Panc1 (cell line): ENCODE results near the gene TMA7. TPM values are rescaled to one million over a fixed set of nuclear protein-coding genes. Genes with fewer than 3 reads are reported as not detected.

Experiments used
- ATAC-seq: fragments of 200-7000 bp; cut with Tn5 transposase; 2 replicates; pipeline ENCODE4 v1.9.1; 2020; ENCODE audit warnings: mild to moderate bottlenecking, moderate library complexity
- BruUV-seq: library from RNA; stranded (reverse); fragments of 400-500 nt; replicated peaks from 2 replicates; lab custom pipeline; 2021; lab: Mats Ljungman, UMichigan
- CTCF ChIA-PET: fragments of 300-600 bp; sonication (Branson Sonifier 250); formaldehyde crosslinking; loops from one replicate; lab custom pipeline; 2022; ENCODE audit warnings: antibody characterized with exemption; lab: Charles Lee
- POLR2A ChIA-PET: fragments of 300-600 bp; sonication (Branson Sonifier 250); formaldehyde crosslinking; loops from one replicate; lab custom pipeline; 2022; ENCODE audit warnings: antibody characterized with exemption; lab: Charles Lee
- DNase-seq: peaks from one replicate; pipeline ENCODE4 v3.0.0-alpha.2; 2010; ENCODE audit warnings: low read depth, low spot score
- H3K27ac ChIP-seq: 2 replicates; pipeline ENCODE4 v1.5.1; 2011; ENCODE audit warnings: mild to moderate bottlenecking, low read length, inconsistent platforms
- H3K27me3 ChIP-seq: fragments of 200-500 bp; sonication (Bioruptor generic); 2 replicates; pipeline ENCODE4 v1.6.0; 2014; ENCODE audit warnings: low read length, inconsistent platforms; ENCODE audit not compliant: control insufficient read depth, insufficient read depth
- H3K36me3 ChIP-seq: fragments of 200-500 bp; sonication (Bioruptor generic); 2 replicates; pipeline ENCODE4 v1.5.1; 2014; ENCODE audit warnings: inconsistent platforms, mild to moderate bottlenecking, low read length, moderate library complexity; ENCODE audit not compliant: control insufficient read depth, insufficient read depth
- H3K4me1 ChIP-seq: 2 replicates; pipeline ENCODE4 v1.5.1; 2011; ENCODE audit warnings: inconsistent platforms, mild to moderate bottlenecking, low read length, moderate library complexity; ENCODE audit not compliant: control insufficient read depth, insufficient read depth
- H3K4me3 ChIP-seq, 2 experiments: 2 replicates each; pipeline ENCODE4 v1.5.1; 2011 to 2012; ENCODE audit warnings: low read depth in 2 of 2, low read length in 2 of 2, mild to moderate bottlenecking in 2 of 2, inconsistent platforms in 1 of 2, moderate library complexity in 1 of 2
- H3K9me3 ChIP-seq: fragments of 200-500 bp; sonication (Bioruptor generic); 2 replicates; pipeline ENCODE4 v1.5.1; 2014; ENCODE audit warnings: low read depth, mild to moderate bottlenecking, inconsistent platforms, low read length, moderate library complexity; ENCODE audit not compliant: control insufficient read depth, insufficient read depth
- CTCF ChIP-seq: fragments of 450-650 bp; IDR thresholded peaks from 2 replicates; pipeline ENCODE4 v1.5.1; 2017; ENCODE audit warnings: mild to moderate bottlenecking
- POLR2AphosphoS5 ChIP-seq: IDR thresholded peaks from 2 replicates; pipeline ENCODE4 v1.6.1; 2012; ENCODE audit warnings: mild to moderate bottlenecking, low read depth, low read length, moderate library complexity
- REST ChIP-seq, 2 experiments: IDR thresholded peaks; 2 replicates each; pipeline ENCODE4 v1.6.1; 2011 to 2012; ENCODE audit warnings: low read depth in 2 of 2, control low read depth in 1 of 2, low read length in 1 of 2, mild to moderate bottlenecking in 1 of 2, moderate library complexity in 1 of 2; ENCODE audit not compliant: insufficient read depth in 1 of 2
- SIN3A ChIP-seq: IDR thresholded peaks from 2 replicates; pipeline ENCODE4 v1.6.1; 2012; ENCODE audit warnings: low read depth, mild to moderate bottlenecking, low read length, moderate library complexity, borderline replicate concordance; ENCODE audit not compliant: insufficient read depth
- TCF7L2 ChIP-seq: IDR thresholded peaks from 2 replicates; pipeline ENCODE4 v1.6.1; 2011; ENCODE audit warnings: mild to moderate bottlenecking, low read depth, low read length, inconsistent platforms
- in situ Hi-C: cut with HindIII; loops from 2 replicates; pipeline ENCODE4 v1.10.0; 2016; ENCODE audit warnings: low sequenced_read_pairs, low pct_unique_long_range_greater_than_20kb
- intact Hi-C: fragments of 100-400 bp; cut with micrococcal nuclease; formaldehyde crosslinking; loops from one replicate; pipeline ENCODE4 v1.10.0; 2022; ENCODE audit not compliant: unreplicated experiment
- total RNA-seq: library from RNA; stranded (reverse); gene quantifications from one replicate; pipeline ENCODE4 v1.2.1, GENCODE V29; 2021; ENCODE audit not compliant: unreplicated experiment

Gene TMA7
- total RNA-seq, 1 experiment from 2014 or later = 175 TPM

GRCh38 chr3:48432411-48433371, 7.4 kb upstream of the TMA7 start:
- DNase-seq = no peak
- Histone ChIP-seq H3K36me3 (no peaks in the 10 kb centered on the region), H3K4me1 (peaks cover 4% of the 10 kb centered on the region; the same call in 1 of the 2 replicates), H3K4me3 (no peak overlapping the region), H3K9me3 (no peaks in the 10 kb centered on the region), H3K27me3 (no peaks in the 10 kb centered on the region), H3K27ac (no peak overlapping the region)
- intact Hi-C loops = loop anchor here (5.0 kb wide), 1 partner anchor 150 kb away; no protein-coding TSS in a partner anchor
- no TSS peak for BruUV-seq
- TF ChIP-seq CTCF (peak; percentile 62), SIN3A (no peak)
- in situ Hi-C loops = no loop called here
- ChIA-PET CTCF (interaction anchor here (0.5 to 1.1 kb wide), 5 partner anchors 24 to 117 kb away, joined by 3 to 8 read pairs (median 4); no protein-coding TSS in a partner anchor), POLR2A (no interaction called here)
- no peak for ATAC-seq

- Histone ChIP-seq H3K9me3 (no peaks in the 10 kb centered on the region), H3K27me3 (no peaks in the 10 kb centered on the region), H3K4me3 (no peak overlapping the region), H3K4me1 (no peaks in the 10 kb centered on the region; the same call in 1 of the 2 replicates), H3K27ac (no peak overlapping the region), H3K36me3 (no peaks in the 10 kb centered on the region)
- ChIA-PET CTCF (interaction anchor here (0.5 to 1.0 kb wide), 2 partner anchors 33 to 62 kb away, joined by 3 to 8 read pairs; no protein-coding TSS in a partner anchor), POLR2A (interaction anchor here (0.6 kb wide), 1 partner anchor 31 kb away, joined by 3 read pairs; no protein-coding TSS in a partner anchor)
- no peak for ATAC-seq
- TF ChIP-seq CTCF (no peak), REST (IDR thresholded peaks at IDR 0.05; ENCODE audit: insufficient read depth in 1 of 2, low read depth in 2 of 2, low read length in 1 of 2) (no peak), TCF7L2 (no peak), POLR2AphosphoS5 (no peak), SIN3A (no peak)
- no peak for DNase-seq
- in situ Hi-C loops = no loop called here
- intact Hi-C loops = loop anchor here (5.0 kb wide), 1 partner anchor 151 kb away; no protein-coding TSS in a partner anchor
- BruUV-seq = no TSS peak
Observed at GRCh38 chr3:48433472-48434118, 6.5 kb upstream of the TMA7 start.
